ENCODE results near the gene ULK4.

- no peak for TF ChIP-seq CTCF (conservative IDR thresholded peaks at IDR 0.05)
- no peak for TF ChIP-seq EZH2 (IDR thresholded peaks at IDR 0.05; ENCODE audit: low read depth)
These were observed 752.3 kb downstream of the ULK4 start for GRCh38 chr3:41209646-41210045.
